Stimulated activated CD4-positive, alpha-beta T cell treated with anti-CD3 and anti-CD28 coated beads, Interleukin-15, amount 100 ng/mL, for 1 hour (primary cell): ENCODE results near the gene KIF17.

Experiments used
- DNase-seq, 2 donors: peaks; one replicate each; pipeline ENCODE4 v3.0.0-alpha.2; 2020; ENCODE audit warnings: low read depth in 1 of 2, low spot score in 1 of 2

Gene KIF17

DNA sequence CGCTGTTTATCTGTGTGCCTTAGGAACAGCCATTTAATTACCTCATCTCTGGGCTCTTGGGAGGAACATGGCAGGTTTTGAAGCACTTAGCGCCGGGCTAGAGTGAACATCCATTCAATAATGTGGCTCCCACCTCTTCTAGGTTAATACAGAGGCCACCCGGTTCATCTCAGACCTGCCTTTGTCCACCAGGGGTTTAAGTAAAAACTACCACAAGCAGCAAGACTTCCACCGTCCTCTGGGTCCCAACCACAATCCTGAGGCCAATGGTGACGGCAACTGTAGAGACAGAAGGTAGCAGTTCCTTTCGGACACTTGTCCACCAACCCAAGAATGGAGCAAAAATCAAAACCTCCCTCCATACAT lies 55.7 kb downstream of the KIF17 start:
- DNase-seq: no peak

DNA sequence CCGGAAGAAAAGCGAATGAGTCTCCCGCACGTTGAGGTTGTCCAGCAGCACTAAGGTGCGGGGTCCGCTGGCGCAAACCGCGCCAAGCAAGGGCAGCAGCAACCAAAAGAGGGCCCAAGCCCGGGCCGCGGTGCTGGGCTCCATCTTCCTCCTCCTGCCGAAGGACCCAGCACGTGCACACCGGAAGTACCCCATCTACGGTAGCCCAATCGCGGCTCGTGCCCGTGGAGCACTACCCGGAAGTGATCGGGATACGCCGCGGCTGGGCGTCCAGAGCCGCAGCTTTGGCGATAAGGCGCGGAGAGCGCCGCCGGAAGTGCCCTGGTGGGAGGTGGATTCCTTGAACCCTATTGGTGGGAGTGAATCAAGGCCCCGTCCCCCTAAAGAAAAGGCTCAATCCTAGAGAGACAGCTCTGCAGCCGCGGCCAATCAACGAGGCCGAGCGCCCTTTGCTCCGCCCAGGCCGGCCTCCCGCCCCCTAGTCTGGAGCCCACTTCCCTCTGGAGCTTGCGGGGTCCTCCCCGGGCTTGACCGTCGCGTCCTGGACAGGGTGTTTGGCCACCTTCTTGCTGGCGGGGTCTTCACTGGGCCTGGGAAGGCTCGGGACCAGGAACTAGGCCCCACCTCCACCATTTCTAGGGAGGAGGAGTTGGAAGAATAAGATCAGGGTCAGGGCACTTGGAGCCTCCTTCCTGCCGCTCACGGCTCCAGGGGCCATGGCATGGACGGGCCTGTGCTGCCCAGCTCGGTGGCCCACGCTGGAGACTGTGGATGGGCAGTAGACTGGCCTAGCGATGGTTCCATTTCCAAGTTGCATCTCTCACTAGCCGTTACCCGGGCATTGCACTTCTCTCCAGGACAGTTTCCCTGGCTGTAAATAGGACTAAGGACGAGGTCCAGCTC lies 56.3 kb downstream of the KIF17 start, which contains the start of gene DDOST:
Gene DDOST, minus strand, starts transcription at position 163 of the 903 bp plus-strand sequence. Its CDS starts 19 bp downstream, at position 144.
- peak; percentile 86 to 88 for DNase-seq

DNA sequence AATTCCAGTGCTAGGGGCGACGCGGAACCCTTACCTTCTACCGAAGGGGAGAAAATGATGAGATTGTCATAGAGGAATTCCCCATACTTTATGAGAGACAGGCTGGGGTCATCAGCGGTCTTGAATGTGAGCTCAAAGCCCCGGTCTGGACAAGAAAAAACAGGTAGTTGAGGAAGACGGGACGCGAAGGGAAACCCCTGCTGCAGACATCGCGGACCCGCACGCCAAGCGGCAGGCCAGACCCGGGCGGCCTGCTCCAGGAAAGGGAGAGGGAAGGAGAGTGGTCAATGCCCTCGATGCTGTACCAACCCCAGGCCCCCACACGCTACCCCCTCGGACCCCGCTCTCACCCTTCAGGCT lies 57.0 kb downstream of the KIF17 start:
- no peak for DNase-seq

DNA sequence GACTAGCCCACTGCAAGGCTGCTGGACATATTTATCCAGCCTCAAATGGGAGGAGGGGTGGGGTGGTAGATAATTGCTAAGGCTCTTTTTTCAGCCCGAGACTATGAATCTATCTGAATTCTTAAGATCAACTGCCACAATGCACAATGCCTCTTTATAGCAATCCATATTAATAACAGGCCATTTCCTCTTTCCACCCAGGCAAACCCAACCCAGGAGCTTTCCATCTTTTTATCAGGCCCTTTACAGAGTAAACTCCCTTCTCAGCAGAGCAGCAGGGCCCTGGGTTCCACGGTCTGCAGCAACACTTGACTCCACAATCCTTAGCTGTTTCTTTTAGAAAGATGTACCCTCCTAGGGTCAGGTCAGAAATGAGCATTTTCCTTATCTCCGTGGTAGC lies 57.4 kb downstream of the KIF17 start:
- no peak for DNase-seq

DNA sequence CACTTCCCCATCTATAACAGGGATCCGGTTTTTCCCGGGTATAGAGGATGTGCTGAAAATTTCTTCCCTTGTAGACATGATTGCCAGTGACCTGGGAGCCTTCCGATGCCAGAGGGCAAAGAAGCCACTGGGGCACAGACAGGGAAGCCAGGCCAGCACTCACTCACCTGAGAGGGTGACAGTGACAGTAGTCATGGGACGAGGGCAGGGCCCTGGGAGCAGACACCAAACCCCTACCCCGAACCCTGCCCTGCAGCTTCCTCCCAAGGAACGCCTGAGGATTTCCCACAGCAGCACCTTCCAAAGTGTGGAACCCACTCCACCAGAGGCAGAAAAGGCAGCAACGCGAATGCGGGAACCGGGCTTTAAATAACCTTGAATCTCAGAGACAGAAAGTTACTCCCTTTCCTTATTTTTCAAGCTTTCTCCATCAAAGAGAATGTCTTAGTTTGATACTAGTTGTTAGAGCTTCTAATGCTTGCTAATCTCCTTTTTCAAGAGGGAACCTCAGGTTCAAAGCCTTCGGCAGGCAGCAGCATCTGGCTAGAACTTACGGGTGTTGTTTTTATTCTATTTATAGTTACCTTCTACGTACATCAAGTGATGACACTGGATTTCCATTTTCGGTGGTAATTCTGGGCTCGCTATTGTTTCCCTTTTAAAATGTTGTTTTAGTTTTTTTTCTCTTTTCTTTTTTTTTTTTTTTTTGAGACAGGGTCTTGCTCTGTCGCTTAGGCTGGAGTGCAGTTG lies 59.5 kb downstream of the KIF17 start:
- DNase-seq: no peak

DNA sequence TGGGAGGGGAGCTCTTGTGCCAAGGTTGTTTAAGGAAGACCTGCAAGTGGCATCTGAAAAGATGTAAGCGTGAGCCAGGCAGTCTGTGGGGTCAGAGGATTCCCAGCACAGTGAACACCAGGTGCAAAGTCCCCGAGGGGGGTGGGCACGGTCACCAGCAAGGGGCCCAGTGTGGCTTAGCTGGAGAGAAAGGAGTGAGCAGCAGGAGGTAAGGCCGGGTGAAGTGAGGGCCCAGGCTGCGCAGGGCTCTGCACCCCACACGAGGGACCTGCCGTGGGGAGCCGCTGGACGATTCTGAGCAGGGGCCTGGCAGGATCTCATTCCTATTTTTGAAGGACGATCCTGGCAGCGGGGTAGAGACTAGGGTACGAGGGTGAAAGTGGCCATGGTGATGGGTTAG lies 60.8 kb downstream of the KIF17 start:
- DNase-seq: no peak

DNA sequence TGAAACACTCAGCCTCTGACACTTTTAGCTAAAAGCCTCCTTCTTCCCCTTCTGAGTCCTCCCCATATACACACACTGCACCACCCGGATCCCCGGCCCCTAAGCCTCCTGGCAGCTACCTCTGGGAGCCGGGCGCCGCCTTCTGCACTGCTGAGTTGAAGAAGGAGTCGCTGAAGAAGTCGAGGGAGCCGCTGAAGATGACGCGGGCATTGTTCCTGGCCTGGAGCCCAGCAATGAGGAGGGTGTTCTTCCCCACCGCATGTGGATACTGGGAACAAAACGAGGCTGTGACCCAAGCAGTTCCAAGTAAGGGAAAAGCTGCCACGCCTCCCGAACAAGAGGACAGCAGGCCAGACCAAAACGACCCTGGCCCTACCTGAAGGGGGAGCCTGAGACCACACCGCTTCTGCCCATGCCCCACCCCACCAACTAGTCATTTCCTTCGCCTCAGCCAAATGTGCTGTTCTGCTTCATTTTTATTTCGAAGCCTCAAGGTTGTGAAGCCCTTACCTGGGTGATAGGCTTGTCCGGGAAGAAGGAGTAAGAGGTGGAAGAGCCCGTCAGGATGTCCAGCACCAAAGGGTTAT lies 63.6 kb downstream of the KIF17 start:
- DNase-seq: no peak

DNA sequence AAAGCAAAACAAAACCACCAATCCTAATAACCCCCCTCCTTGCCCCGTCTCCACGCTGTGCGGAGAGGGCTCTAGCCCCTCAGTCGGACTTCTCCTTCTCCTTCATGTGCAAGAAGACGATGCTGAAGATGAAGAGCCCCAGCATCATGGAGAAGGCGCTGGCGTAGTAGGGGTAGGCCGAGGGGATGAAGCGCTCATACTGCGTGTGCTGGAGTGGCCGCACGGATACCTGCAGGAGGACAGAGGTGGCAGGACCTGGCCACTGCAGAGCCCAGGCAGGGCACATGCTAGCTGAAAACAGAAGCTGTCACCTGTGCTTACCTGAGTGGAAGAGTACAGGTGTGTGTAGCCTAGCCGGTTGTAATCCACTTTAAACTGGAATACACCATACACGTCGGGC lies 65.5 kb downstream of the KIF17 start:
- DNase-seq: no peak

DNA sequence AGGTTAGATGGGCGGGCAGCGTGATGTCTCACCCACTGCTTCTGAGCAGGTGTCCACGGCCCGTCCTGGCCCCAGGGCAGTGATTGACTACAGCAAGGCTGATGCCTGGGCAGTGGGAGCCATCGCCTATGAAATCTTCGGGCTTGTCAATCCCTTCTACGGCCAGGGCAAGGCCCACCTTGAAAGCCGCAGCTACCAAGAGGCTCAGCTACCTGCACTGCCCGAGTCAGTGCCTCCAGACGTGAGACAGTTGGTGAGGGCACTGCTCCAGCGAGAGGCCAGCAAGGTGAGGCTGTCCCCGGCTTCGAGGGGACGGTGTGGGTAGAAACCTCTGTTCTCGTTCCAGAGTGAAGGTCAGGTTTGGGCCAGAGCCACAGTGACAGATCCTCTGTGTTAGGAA lies 68.9 kb downstream of the KIF17 start:
- DNase-seq: no peak

DNA sequence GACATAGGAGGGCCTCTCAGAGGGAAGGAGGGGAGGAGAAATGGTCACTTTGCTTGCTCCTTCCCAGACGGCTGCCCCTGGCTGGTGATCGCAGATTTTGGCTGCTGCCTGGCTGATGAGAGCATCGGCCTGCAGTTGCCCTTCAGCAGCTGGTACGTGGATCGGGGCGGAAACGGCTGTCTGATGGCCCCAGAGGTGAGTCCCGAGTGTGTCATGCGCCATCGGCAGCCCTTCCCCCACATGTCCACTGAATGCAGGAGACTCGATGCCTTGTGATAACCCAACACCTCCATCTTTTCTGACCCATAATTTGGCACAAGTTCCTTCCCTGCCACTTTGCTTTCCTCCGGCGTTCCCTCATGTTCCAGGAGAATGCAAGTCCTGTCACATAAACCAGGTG lies 69.4 kb downstream of the KIF17 start:
- DNase-seq: no peak

DNA sequence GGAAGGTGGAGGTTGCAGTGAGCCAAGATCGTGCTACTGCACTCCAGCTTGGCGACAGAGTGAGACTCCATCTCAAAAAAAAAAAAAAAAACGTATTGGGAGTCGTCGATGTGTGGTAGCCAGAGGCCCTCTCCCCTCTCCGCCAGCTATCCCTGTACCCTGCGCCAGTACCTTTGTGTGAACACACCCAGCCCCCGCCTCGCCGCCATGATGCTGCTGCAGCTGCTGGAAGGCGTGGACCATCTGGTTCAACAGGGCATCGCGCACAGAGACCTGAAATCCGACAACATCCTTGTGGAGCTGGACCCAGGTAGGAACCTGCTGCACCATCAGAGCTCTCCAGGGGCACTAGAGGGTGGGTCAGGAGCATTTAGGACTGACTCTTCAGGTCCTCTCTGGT lies 72.4 kb downstream of the KIF17 start:
- no peak for DNase-seq

DNA sequence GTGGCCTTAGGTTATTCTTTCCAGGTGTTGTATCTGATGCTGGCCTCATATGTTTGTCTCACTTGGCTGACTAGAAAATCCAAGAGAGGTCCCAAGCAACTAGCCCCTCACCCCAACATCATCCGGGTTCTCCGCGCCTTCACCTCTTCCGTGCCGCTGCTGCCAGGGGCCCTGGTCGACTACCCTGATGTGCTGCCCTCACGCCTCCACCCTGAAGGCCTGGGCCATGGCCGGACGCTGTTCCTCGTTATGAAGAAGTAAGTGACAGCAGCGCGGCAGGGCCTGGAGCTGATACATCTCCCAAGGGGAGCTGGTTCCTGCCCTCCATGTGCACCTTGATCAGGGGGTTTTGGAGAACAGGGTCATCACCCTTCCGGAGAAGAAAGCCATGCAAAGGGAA lies 73.4 kb downstream of the KIF17 start:
- DNase-seq: no peak

DNA sequence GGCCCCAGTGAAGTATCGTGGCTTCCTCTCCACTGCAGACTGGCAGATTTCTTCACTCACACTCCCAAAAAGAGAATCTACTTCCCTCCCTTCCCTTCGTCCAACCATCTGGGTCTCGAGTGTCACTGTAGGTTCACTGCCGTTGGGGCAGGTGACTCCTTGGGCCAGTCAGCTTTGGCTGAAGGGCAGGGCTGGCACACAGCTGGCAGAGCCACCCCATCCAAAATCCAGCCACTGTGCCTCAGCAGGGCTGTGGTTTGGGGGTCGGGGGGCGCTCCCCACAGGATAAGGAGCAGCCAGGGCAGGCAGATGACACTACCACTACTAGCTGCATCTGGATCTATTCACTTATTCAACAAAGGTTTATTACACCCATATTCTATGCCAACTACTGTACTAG lies 74.7 kb downstream of the KIF17 start:
- no peak for DNase-seq

DNA sequence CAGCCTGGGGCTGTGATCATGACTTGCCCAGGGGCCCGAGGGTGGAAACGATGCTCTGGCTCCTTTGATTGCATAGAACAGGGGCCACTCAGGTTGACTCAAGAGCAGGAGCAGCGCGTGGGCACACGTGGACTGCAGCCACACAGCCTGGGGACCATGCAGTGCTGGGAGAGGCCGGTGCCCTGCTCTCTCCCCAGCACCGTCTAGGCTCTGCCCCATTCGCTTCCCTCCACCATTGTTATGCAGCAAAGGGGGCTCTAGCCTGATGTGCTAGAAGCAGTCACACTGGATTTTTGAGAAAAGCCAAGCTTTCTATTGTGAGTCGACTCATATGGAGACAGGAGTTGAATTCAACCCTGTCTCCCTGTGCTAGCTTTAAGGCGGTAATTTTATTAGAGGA lies 75.8 kb downstream of the KIF17 start:
- no peak for DNase-seq

DNA sequence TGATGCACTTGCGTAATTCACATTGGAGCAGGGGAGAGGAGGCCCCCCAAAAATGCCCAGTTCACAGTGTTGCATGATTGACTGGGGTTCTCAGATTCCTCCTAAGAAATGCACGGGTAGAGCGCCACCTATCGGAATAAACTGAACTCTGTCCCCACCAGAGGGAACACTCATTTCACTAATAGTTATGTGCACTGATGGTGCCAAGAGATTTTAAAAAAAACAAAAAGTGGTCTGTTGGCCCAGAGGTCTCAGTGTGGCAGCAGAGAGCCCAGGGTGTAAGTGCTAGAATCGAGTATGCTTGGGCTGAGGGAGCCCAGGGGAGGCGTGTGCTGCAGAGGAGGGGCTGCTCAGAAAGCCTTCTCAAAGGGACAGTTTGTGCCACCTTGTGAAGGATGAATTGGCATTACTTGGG lies 77.6 kb downstream of the KIF17 start:
- DNase-seq: peak; percentile 12 to 20

DNA sequence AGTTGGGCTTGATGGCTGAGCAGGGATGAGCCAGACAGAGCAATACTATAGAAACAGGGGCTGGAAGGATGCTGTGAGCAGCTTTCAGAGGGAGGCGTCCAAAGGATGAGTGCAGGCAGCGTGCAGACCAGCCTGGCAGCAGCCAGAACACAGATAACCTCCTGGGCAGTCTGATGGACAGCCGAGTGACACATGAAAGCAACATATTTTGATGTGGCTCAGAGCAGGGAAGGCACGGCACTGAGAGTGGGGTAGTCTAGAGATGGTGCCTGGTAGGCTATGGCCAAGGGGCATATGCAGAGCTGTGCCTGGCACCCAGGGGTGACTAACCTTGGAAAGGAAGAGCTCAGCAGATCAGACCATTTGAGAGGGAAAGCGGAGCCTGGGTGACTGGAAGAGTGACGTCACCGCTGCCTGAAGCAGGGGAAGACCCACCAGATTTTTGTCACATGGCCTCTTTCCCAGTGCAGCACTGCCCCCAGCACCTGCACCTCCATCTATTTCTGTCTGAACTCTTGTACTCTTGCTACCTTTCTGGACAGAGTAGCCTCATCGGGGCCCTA lies 80.9 kb downstream of the KIF17 start:
- no peak for DNase-seq

DNA sequence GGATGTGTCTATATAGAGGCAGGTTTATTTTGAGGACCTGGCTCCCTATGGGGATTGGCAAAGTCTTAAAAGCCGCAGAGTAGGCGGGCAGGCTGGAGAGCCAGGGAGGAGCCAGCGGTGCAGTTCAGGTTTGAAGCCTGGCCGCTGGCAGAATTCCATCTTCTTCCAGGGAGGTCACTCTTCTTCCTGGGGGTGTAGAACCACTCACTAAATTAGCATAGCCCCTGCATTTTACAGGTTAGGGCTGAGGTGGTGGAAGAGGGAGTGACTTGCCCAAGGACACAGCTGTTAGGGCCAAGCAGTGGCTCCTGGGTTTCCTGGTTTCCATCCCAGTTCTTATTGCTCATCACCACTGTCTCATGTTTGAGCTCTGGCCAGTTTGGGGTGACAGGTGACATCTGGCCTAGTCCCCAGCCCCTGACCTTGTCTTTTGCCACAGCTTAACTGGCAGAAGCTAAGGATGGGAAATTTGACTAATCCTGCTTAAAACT lies 83.2 kb downstream of the KIF17 start:
- no peak for DNase-seq

DNA sequence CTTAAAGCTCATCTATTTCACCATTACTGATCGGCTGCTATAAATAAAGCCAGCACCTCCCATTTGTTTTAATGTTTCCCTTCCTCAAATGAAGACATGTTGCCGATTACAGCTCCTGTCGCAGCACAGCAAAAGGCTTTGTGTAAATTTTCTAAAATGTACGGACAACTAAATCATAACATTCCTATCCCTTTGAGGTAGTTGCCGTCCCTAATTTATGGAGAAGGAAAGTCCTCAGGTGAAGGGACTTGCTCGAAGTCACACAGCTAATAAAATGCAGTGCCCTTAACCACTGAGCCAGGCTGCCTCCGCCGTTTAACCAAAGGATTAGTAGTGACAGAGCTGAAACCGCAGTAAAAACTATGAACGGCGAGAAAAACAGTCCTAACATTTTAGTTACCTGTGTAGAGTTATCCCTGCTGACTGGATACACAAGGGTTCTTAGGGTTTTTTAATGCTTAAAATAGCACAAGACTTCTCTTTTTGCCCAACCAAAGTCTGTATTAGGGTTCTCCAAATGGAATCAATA lies 83.7 kb downstream of the KIF17 start:
- no peak for DNase-seq

DNA sequence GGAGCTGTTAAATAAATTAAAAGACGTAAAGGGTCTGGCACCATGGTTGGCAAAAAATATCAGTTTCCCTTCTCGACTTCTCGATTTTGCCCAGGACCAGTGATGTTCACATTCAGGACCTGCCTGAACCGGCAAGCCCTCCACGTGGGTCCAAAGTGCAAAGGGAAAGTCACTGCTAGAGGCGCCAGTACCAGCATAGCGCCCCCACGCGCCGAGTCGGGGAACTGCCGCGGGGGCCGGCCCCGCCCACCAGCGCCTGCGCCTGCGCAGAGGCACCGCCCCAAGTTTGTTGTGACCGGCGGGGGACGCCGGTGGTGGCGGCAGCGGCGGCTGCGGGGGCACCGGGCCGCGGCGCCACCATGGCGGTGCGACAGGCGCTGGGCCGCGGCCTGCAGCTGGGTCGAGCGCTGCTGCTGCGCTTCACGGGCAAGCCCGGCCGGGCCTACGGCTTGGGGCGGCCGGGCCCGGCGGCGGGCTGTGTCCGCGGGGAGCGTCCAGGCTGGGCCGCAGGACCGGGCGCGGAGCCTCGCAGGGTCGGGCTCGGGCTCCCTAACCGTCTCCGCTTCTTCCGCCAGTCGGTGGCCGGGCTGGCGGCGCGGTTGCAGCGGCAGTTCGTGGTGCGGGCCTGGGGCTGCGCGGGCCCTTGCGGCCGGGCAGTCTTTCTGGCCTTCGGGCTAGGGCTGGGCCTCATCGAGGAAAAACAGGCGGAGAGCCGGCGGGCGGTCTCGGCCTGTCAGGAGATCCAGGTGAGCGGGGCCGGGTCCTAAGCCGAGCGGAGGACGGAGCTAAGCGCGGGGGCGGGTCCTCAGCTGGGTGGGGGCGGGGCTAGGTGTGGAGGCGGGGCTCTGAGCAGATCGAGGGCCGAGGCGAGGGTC lies 84.4 kb downstream of the KIF17 start, which contains the start of gene PINK1:
Gene PINK1, plus strand, starts transcription at position 269 of the 875 bp plus-strand sequence. Its CDS starts 91 bp downstream, at position 360.
- DNase-seq: peak; percentile 82 to 84

DNA sequence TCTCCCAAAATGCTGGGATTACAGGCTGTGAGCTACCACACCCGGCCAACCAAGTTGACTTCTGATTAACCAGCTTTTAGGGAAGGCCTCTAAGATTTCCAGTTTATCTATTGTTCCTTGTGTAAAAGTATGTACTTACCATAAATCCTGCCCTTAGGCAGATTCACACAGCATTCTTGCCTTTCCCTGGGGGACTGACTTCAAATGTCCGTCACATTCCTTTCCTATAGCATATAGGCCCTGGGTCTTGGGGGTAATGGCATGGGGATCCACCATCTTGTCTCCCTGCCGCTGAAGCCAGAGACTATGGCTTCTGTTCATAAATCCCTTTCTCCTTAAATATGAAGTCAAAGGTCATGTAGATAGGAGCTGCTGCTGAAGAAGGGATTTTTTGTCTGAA lies 85.4 kb downstream of the KIF17 start:
- DNase-seq: no peak
